Measurements from ENCODE around the gene EVC. TPM values are rescaled to one million over a fixed set of nuclear protein-coding genes. Genes with fewer than 3 reads are reported as not detected.

Gene EVC
- polyA plus RNA-seq, 4 donors: 0.22 to 2.4 (median 1.1) TPM

GRCh38 chr4:5784960-5785611 is 74.1 kb downstream of the EVC start:
- Histone ChIP-seq H3K36me3 (ENCODE audit: control insufficient read depth in 3 of 3, insufficient read depth in 2 of 3, low read depth in 1 of 3, low read length in 3 of 3) (peaks cover 0 to 2% (median 0%) of the 10 kb centered on the region in 3 donors), H3K4me1 (ENCODE audit: control insufficient read depth in 3 of 3, insufficient read depth in 2 of 3, low read depth in 1 of 3, low read length in 2 of 3) (no peaks in the 10 kb centered on the region), H3K27ac (ENCODE audit: low read depth in 1 of 3, low read length in 2 of 3) (no peak overlapping the region), H3K27me3 (ENCODE audit: control insufficient read depth in 3 of 3, insufficient read depth in 3 of 3, low read length in 3 of 3) (no peaks in the 10 kb centered on the region), H3K9me3 (ENCODE audit: control insufficient read depth in 2 of 2, insufficient read depth in 1 of 2, low read depth in 1 of 2, low read length in 1 of 2) (no peaks in the 10 kb centered on the region), H3K4me3 (ENCODE audit: low read depth in 1 of 3, low read length in 3 of 3) (no peak overlapping the region)
- no peak for DNase-seq
- FAIRE-seq: no peak
- WGBS, 3 donors: 71 to 86% (median 81%) methylated on average over 9 of the region's 9 CpGs

- no peak overlapping the region for H3K27ac ChIP-seq (ENCODE audit: low read depth in 1 of 3, low read length in 2 of 3)
- H3K27me3 ChIP-seq (ENCODE audit: control insufficient read depth in 3 of 3, insufficient read depth in 3 of 3, low read length in 3 of 3): no peaks in the 10 kb centered on the region
- no peak overlapping the region for H3K4me3 ChIP-seq (ENCODE audit: low read depth in 1 of 3, low read length in 3 of 3)
- DNase-seq (no peak), FAIRE-seq (no peak)
- no peaks in the 10 kb centered on the region for H3K36me3 ChIP-seq (ENCODE audit: control insufficient read depth in 3 of 3, insufficient read depth in 2 of 3, low read depth in 1 of 3, low read length in 3 of 3)
- no peaks in the 10 kb centered on the region for H3K9me3 ChIP-seq (ENCODE audit: control insufficient read depth in 2 of 2, insufficient read depth in 1 of 2, low read depth in 1 of 2, low read length in 1 of 2)
- 55 to 79% (median 55%) methylated on average over 9 of the region's 9 CpGs for WGBS, 3 donors
- H3K4me1 ChIP-seq (ENCODE audit: control insufficient read depth in 3 of 3, insufficient read depth in 2 of 3, low read depth in 1 of 3, low read length in 2 of 3): no peaks in the 10 kb centered on the region
These were observed 75.0 kb downstream of the EVC start for GRCh38 chr4:5785806-5786680.

- Histone ChIP-seq H3K27me3 (ENCODE audit: control insufficient read depth in 3 of 3, insufficient read depth in 3 of 3, low read length in 3 of 3) (no peaks in the 10 kb centered on the region), H3K36me3 (ENCODE audit: control insufficient read depth in 3 of 3, insufficient read depth in 2 of 3, low read depth in 1 of 3, low read length in 3 of 3) (no peaks in the 10 kb centered on the region), H3K27ac (ENCODE audit: low read depth in 1 of 3, low read length in 2 of 3) (no peak overlapping the region), H3K9me3 (ENCODE audit: control insufficient read depth in 2 of 2, insufficient read depth in 1 of 2, low read depth in 1 of 2, low read length in 1 of 2) (no peaks in the 10 kb centered on the region), H3K4me1 (ENCODE audit: control insufficient read depth in 3 of 3, insufficient read depth in 2 of 3, low read depth in 1 of 3, low read length in 2 of 3) (no peaks in the 10 kb centered on the region), H3K4me3 (ENCODE audit: low read depth in 1 of 3, low read length in 3 of 3) (no peak overlapping the region)
- FAIRE-seq (no peak), DNase-seq (no peak)
- WGBS, 3 donors: 88 to 92% (median 92%) methylated on average over 8 of the region's 8 CpGs
These were observed 76.3 kb downstream of the EVC start for GRCh38 chr4:5787311-5787710.

GRCh38 chr4:5788144-5788543 is 77.1 kb downstream of the EVC start:
- H3K36me3 ChIP-seq (ENCODE audit: control insufficient read depth in 3 of 3, insufficient read depth in 2 of 3, low read depth in 1 of 3, low read length in 3 of 3): no peaks in the 10 kb centered on the region
- FAIRE-seq (no peak), DNase-seq (no peak)
- no peak overlapping the region for H3K4me3 ChIP-seq (ENCODE audit: low read depth in 1 of 3, low read length in 3 of 3)
- no peaks in the 10 kb centered on the region for H3K4me1 ChIP-seq (ENCODE audit: control insufficient read depth in 3 of 3, insufficient read depth in 2 of 3, low read depth in 1 of 3, low read length in 2 of 3)
- no peak overlapping the region for H3K27ac ChIP-seq (ENCODE audit: low read depth in 1 of 3, low read length in 2 of 3)
- WGBS, 3 donors: 32 to 54% (median 47%) methylated on average over 2 of the region's 2 CpGs
- H3K9me3 ChIP-seq (ENCODE audit: control insufficient read depth in 2 of 2, insufficient read depth in 1 of 2, low read depth in 1 of 2, low read length in 1 of 2): no peaks in the 10 kb centered on the region
- no peaks in the 10 kb centered on the region for H3K27me3 ChIP-seq (ENCODE audit: control insufficient read depth in 3 of 3, insufficient read depth in 3 of 3, low read length in 3 of 3)

- H3K27ac ChIP-seq (ENCODE audit: low read depth in 1 of 3, low read length in 2 of 3): no peak overlapping the region
- H3K9me3 ChIP-seq (ENCODE audit: control insufficient read depth in 2 of 2, insufficient read depth in 1 of 2, low read depth in 1 of 2, low read length in 1 of 2): no peaks in the 10 kb centered on the region
- FAIRE-seq: no peak
- no peak for DNase-seq
- H3K4me1 ChIP-seq (ENCODE audit: control insufficient read depth in 3 of 3, insufficient read depth in 2 of 3, low read depth in 1 of 3, low read length in 2 of 3): no peaks in the 10 kb centered on the region
- WGBS, 3 donors: 71 to 88% (median 74%) methylated on average over 5 of the region's 5 CpGs
- no peaks in the 10 kb centered on the region for H3K36me3 ChIP-seq (ENCODE audit: control insufficient read depth in 3 of 3, insufficient read depth in 2 of 3, low read depth in 1 of 3, low read length in 3 of 3)
- H3K4me3 ChIP-seq (ENCODE audit: low read depth in 1 of 3, low read length in 3 of 3): no peak overlapping the region
- H3K27me3 ChIP-seq (ENCODE audit: control insufficient read depth in 3 of 3, insufficient read depth in 3 of 3, low read length in 3 of 3): no peaks in the 10 kb centered on the region
These were observed 78.1 kb downstream of the EVC start for GRCh38 chr4:5789141-5789540.

GRCh38 chr4:5790546-5790857 is 79.5 kb downstream of the EVC start:
- DNase-seq (no peak), FAIRE-seq (no peak)
- Histone ChIP-seq H3K27ac (ENCODE audit: low read depth in 1 of 3, low read length in 2 of 3) (no peak overlapping the region), H3K4me3 (ENCODE audit: low read depth in 1 of 3, low read length in 3 of 3) (no peak overlapping the region), H3K9me3 (ENCODE audit: control insufficient read depth in 2 of 2, insufficient read depth in 1 of 2, low read depth in 1 of 2, low read length in 1 of 2) (peaks cover 0 to 1% of the 10 kb centered on the region in 2 donors), H3K27me3 (ENCODE audit: control insufficient read depth in 3 of 3, insufficient read depth in 3 of 3, low read length in 3 of 3) (no peaks in the 10 kb centered on the region), H3K36me3 (ENCODE audit: control insufficient read depth in 3 of 3, insufficient read depth in 2 of 3, low read depth in 1 of 3, low read length in 3 of 3) (no peaks in the 10 kb centered on the region), H3K4me1 (ENCODE audit: control insufficient read depth in 3 of 3, insufficient read depth in 2 of 3, low read depth in 1 of 3, low read length in 2 of 3) (no peaks in the 10 kb centered on the region)
- WGBS, 3 donors: 27 to 44% (median 33%) methylated on average over 1 of the region's 1 CpG

GRCh38 chr4:5791654-5792053 is 80.7 kb downstream of the EVC start:
- FAIRE-seq: no peak
- Histone ChIP-seq H3K27ac (ENCODE audit: low read depth in 1 of 3, low read length in 2 of 3) (no peak overlapping the region), H3K4me1 (ENCODE audit: control insufficient read depth in 3 of 3, insufficient read depth in 2 of 3, low read depth in 1 of 3, low read length in 2 of 3) (no peaks in the 10 kb centered on the region), H3K9me3 (ENCODE audit: control insufficient read depth in 2 of 2, insufficient read depth in 1 of 2, low read depth in 1 of 2, low read length in 1 of 2) (peaks cover 0 to 3% of the 10 kb centered on the region in 2 donors), H3K36me3 (ENCODE audit: control insufficient read depth in 3 of 3, insufficient read depth in 2 of 3, low read depth in 1 of 3, low read length in 3 of 3) (no peaks in the 10 kb centered on the region), H3K27me3 (ENCODE audit: control insufficient read depth in 3 of 3, insufficient read depth in 3 of 3, low read length in 3 of 3) (no peaks in the 10 kb centered on the region), H3K4me3 (ENCODE audit: low read depth in 1 of 3, low read length in 3 of 3) (no peak overlapping the region)
- no peak for DNase-seq
- 59 to 75% (median 63%) methylated on average over 3 of the region's 3 CpGs for WGBS, 3 donors

GRCh38 chr4:5793514-5793913 is 82.5 kb downstream of the EVC start:
- peaks cover 0 to 3% (median 0%) of the 10 kb centered on the region in 3 donors for H3K36me3 ChIP-seq (ENCODE audit: control insufficient read depth in 3 of 3, insufficient read depth in 2 of 3, low read depth in 1 of 3, low read length in 3 of 3)
- DNase-seq (no peak), FAIRE-seq (no peak)
- no peaks in the 10 kb centered on the region for H3K4me1 ChIP-seq (ENCODE audit: control insufficient read depth in 3 of 3, insufficient read depth in 2 of 3, low read depth in 1 of 3, low read length in 2 of 3)
- H3K27ac ChIP-seq (ENCODE audit: low read depth in 1 of 3, low read length in 2 of 3): no peak overlapping the region
- peaks cover 0 to 3% of the 10 kb centered on the region in 2 donors for H3K9me3 ChIP-seq (ENCODE audit: control insufficient read depth in 2 of 2, insufficient read depth in 1 of 2, low read depth in 1 of 2, low read length in 1 of 2)
- H3K4me3 ChIP-seq (ENCODE audit: low read depth in 1 of 3, low read length in 3 of 3): no peak overlapping the region
- no peaks in the 10 kb centered on the region for H3K27me3 ChIP-seq (ENCODE audit: control insufficient read depth in 3 of 3, insufficient read depth in 3 of 3, low read length in 3 of 3)
- WGBS, 3 donors: 88 to 93% (median 93%) methylated on average over 13 of the region's 13 CpGs

Measured in small intestine (tissue), 7 donors.